GM12891 (cell line): ENCODE results near the gene APBB1.

Experiments
- DNase-seq: peaks from one replicate; pipeline ENCODE4 v3.0.0; 2011; ENCODE audit warnings: low spot score; ENCODE audit not compliant: insufficient read length
- FAIRE-seq: peaks from 2 replicates; lab custom pipeline; 2011; peaks lifted over from hg19 to GRCh38; lab: Jason Lieb, UNC
- PAX5 ChIP-seq: IDR thresholded peaks from 2 replicates; pipeline ENCODE4 v1.6.1; 2011; ENCODE audit warnings: low read length, moderate library complexity, mild to moderate bottlenecking; ENCODE audit not compliant: insufficient read depth, severe bottlenecking
- POLR2A ChIP-seq: IDR thresholded peaks from 2 replicates; pipeline ENCODE4 v1.6.1; 2011; ENCODE audit warnings: low read depth, low read length, control low read depth
- POLR2AphosphoS5 ChIP-seq: IDR thresholded peaks from 2 replicates; pipeline ENCODE4 v1.6.1; 2011; ENCODE audit warnings: low read depth, low read length, control low read depth
- POU2F2 ChIP-seq: IDR thresholded peaks from 2 replicates; pipeline ENCODE4 v1.6.1; 2011; ENCODE audit warnings: low read depth, mild to moderate bottlenecking, control low read depth, low read length, moderate library complexity
- SPI1 ChIP-seq: IDR thresholded peaks from 2 replicates; pipeline ENCODE4 v1.6.1; 2011; ENCODE audit warnings: low read depth, low read length, control low read depth
- TAF1 ChIP-seq: IDR thresholded peaks from 2 replicates; pipeline ENCODE4 v1.6.1; 2011; ENCODE audit warnings: low read depth, low read length, control low read depth

Gene APBB1

DNA sequence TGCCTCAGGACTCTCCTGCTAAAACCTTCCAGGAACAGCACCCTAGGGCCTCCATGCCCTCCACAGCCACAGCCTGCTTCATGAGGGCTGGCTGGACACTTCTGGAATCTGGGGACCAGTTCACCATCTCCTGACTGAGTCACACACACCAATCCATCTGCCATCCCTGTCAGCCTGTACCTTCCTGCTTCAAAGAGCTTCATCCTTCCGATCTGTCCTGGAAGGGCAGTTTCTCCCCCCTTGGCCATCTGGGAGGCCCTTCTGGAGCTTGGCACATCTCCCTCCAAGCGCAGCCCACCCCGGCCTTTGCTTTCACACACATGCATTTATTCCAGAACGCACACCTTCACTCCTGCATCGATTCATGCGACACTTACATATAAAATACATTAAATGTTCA is 13.0 kb downstream of the APBB1 start:
- FAIRE-seq: no peak
- DNase-seq: no peak
- TF ChIP-seq POU2F2 (no peak), PAX5 (no peak), TAF1 (no peak), POLR2A (no peak), POLR2AphosphoS5 (no peak), SPI1 (no peak)

DNA sequence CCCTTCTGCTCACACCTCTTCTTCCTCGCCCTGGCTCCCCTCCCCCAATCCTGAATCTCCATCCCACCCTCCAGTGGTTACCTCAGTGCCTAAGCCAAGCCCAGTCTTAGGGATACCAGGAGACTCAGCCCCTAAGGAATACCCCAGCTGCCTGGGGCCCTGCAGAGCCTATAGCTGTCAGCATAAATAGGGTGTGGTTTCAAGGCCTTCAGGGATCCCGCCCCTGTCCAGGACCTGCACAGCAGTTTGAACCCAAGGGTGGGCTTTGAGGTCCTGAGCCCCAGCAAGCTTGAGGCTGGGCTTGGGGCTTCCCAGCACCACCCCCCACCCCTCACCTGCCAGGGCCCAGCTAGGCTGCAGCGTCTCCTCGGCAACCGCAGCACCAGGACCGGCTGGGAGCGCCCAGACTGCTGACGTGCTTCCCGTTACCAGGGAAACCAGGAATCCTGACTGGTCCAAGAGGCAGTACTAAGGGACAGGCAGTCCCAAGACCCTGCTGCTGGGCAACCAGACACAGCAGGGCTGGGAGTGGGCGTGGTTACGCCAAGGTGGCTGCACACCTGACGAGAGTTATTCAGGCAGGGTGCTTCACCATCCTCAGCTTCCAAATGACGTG is 13.7 kb downstream of the APBB1 start:
- DNase-seq (no peak), FAIRE-seq (no peak)
- no peak for TF ChIP-seq PAX5
- no peak for TF ChIP-seq POU2F2
- TF ChIP-seq TAF1: no peak
- no peak for TF ChIP-seq POLR2A
- no peak for TF ChIP-seq POLR2AphosphoS5
- TF ChIP-seq SPI1: no peak

DNA sequence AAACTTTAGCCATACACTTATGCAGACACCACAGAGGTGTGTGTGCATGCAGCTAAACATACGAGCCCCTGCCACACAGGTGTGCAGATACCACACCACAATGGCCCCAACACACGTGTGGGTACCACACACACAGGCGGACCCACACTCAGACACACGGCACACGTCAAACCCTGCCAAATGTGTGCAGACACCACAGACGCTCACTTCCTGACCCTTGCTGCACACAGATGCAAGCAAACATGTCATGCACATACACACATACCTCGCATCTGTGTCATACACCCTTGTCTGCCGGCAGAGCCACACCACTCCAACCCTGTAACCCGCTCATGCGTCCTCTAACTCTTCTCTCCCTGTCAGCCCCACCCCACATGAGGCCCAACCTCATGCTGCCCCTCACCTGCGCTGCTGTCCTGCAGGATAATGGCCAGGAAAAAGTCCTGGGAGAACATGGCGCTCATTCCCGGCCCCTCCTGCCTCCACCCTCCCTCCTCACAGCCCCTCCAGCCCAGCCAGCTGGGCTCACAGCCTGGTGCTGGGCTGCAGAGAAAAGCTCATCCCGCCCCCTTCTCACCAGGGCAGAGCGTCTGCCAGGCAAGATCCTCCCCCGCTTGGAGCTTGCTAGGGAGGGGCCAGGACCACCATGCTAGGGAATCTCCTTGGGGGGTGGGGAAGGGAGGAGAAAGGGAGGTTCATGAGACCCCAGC is 14.4 kb downstream of the APBB1 start:
- FAIRE-seq (peak; percentile 16), DNase-seq (no peak)
- TF ChIP-seq SPI1 (no peak), POU2F2 (no peak), POLR2A (no peak), POLR2AphosphoS5 (no peak), TAF1 (no peak)

DNA sequence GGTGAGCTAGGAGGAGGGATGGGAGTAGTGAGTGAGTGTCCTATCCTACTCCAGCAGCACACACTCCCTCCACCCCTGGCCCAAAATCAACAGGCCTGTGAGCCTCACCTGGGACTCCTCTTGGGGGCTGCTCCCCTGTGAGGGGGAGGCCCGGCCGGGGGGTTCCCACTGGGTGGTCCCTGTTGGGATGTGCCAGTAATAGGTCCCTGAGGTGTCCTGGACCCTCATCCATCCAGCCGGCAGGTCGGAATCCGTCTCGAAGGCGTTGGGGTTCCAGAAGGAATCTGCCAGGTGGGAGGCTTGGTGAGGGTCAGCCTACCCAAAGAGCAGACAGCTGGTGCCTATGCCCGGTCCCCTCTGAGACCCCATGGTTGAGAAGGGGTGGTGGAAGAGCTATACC is 15.4 kb downstream of the APBB1 start:
- DNase-seq: no peak
- no peak for FAIRE-seq
- no peak for TF ChIP-seq SPI1

DNA sequence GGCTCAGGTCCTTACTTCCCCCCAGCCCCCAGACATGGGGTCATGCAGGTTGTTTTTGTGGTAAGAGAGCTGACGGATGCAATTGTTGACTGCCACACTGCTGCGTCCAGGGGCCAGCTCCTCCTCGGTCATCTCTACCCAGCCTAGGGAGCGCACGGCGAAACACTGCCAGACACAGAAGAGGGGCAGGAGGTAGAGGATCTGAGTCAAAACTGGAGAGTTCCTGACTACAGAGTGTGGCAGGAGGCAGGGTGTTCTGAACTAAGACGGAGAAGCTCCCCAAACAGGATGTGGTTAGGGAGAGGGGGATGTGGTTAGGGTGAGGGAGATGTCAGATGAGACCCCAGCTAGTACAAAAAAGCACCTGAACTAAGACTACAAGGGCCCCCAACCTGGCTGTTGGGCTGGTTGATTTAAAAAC is 16.3 kb downstream of the APBB1 start:
- peak; percentile 96 for FAIRE-seq
- DNase-seq: peak; percentile 76
- TF ChIP-seq PAX5 (peak; percentile 35), POU2F2 (peak; percentile 57; the same call in 1 of the 2 replicates), POLR2AphosphoS5 (no peak), TAF1 (0 out of 2 replicates have a peak, but pooled peaks have one; percentile 22), SPI1 (no peak), POLR2A (no peak)

DNA sequence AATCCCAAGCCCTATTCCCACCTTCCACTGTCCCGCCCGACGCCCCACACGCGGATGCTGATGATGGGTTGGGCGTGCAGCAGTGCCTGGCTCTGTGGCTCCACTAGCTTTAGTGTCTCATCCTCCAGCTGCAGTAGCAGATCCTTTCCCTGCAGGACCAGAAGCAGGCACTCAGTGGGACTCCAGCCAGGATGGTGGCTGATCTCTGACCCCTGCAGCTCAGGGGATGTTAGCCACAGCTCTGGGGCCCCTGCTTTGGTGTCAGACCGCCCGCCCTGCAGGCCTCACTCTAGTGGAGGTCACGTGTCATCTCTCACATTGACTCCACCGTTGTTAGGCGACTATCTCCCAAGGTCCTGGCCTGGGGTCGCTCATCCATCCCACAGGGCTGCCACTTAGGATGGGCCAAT is 16.8 kb downstream of the APBB1 start:
- FAIRE-seq: no peak
- DNase-seq: no peak
- TF ChIP-seq TAF1 (no peak), POU2F2 (no peak), SPI1 (no peak), POLR2AphosphoS5 (no peak), PAX5 (no peak), POLR2A (no peak)

DNA sequence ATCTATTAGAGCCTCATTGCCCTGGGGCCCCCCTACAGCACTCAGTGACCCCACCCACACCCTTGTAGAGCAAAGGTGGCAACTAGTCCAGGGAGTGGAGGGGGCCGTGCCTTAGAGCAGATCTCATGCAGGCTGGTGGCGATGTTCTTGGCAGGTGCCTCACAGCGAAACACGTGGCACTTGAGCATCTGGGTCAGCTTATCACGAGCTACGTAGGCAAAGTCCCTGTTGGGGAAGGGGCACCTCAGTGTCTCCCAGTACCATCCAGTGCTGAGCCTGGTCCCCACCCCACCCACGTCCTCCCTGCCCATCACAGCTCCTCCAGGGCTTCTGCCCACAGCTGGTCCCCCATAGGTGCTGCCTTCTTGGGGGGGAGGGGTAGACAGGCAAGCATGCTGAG is 17.4 kb downstream of the APBB1 start:
- DNase-seq (no peak), FAIRE-seq (no peak)
- no peak for TF ChIP-seq SPI1
- no peak for TF ChIP-seq POLR2A
- TF ChIP-seq POU2F2: no peak
- no peak for TF ChIP-seq PAX5
- no peak for TF ChIP-seq POLR2AphosphoS5
- no peak for TF ChIP-seq TAF1

DNA sequence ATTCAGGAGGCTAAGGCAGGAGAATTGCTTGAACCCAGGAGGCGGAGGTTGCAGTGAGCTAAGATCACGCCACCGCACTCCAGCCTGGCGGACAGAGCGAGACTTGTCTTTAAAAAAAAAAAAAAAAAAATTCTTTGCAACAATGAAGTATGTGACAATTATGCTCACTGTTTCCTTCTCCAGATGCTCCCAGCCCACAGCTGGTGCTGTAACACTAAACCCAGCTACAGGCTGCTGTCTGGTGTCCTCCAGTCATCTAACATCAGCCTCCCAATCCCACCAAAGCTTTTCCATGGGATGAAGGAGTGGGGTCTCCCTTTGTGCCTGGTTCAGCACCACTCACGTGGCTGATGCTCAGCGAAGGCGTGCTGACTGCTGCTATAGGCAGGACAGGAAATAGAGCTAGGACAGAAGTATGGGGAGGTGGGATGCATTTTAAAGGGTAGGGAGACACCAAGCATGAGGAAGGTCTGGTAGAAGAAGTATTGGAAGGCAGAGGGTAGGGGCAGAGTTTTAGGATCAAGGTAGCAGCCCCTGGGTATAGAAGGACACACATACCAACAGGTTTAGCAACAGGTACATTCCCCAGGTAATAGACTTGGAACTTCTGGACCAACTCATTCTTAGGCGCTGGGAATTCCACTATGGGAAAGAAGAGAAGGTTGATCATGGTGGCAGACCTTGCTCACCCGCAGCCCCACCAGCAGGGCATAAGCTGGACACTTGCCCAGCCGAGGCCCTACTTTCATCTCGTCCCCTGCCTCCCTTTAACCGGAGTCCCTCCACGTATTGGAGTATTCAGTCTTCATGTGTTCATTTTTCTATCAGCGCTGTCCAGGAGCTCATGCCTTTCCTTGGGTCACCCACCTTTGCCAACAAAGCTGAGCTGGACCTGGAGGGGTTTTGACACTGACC is 18.2 kb downstream of the APBB1 start:
- FAIRE-seq (no peak), DNase-seq (no peak)
- TF ChIP-seq PAX5 (no peak), POU2F2 (no peak), SPI1 (no peak), POLR2AphosphoS5 (no peak), POLR2A (no peak), TAF1 (no peak)

DNA sequence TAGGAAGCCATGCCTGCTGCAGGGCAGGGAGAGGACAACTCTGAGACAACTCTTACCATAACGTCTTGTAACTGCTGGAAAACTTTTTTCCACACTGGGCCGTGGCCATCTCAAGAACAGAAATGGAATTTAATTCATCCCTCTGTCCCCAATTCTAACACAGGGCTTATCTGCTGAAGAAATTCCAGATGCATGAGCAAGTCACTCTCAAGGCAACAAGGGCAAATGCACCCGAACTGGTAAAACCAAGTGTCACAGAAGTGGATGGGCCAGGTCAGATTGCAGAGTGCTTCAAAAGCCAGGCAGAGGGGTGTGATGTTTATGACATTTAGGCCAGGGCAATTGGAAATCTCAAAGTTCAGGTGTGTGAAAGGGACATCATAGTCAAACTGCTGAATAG is 21.3 kb downstream of the APBB1 start:
- no peak for FAIRE-seq
- TF ChIP-seq POLR2AphosphoS5: no peak
- TF ChIP-seq TAF1: no peak
- TF ChIP-seq POLR2A: no peak
- TF ChIP-seq SPI1: no peak
- TF ChIP-seq PAX5: no peak
- TF ChIP-seq POU2F2: no peak
- DNase-seq: no peak
